GM21367 (cell line): Measurements from ENCODE around the gene STARD9.

ENCODE experiments used
- ATAC-seq: cut with Tn5 transposase; IDR thresholded peaks from one replicate; pipeline ENCODE4 v1.9.1; 2021; ENCODE audit not compliant: unreplicated experiment

Gene STARD9

DNA sequence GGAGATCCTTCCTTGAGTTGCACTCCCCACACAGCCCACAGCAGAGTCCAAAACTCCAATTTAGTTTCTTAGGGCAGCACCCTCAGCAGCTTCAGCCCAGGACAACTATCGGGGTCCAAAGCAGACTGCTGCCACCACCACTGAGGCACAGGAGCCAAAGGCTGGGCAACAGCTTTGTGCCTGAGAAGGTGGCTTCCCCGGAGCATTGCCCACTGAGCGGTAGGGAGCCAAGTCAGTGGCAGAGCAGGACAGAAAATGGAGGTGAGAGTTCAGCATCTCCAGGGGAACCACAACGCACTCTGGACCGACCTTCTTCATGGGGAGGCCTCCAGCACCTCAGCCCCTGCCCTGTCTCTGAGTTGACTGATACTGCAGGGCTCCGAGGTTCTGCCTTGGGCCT is 118.1 kb downstream of the STARD9 start:
- no peak for ATAC-seq

DNA sequence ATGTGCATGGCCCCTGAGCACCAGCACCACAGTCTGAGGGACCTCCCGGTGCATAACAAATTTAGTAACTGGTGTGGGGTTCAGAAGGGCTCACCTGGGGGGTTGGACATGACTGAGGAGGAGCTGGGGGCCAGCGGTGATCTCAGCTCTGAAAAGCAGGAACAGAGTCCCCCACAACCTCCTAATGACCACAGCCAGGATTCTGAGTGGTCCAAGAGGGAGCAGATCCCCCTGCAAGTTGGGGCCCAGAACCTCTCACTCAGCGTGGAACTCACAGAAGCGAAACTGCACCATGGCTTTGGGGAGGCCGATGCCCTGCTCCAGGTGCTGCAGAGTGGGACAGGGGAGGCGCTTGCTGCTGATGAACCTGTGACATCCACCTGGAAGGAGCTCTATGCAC is 118.5 kb downstream of the STARD9 start:
- ATAC-seq = no peak

DNA sequence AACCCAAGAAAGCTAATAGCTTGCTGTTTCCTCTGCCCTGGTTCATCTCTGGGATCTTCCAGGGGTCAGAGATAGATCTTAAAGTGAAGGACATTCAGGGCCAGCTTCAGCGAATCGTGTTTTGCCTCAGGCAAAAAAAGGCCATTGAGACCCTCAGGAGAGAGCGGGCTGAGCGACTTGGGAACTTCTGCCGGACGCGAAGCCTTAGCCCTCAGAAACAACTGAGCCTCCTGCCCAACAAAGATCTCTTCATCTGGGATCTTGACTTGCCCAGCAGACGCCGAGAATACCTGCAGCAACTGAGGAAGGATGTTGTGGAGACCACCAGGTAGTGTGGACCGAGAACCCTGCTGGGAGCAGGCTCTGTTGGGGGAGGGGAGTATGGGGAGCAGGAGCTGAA is 119.0 kb downstream of the STARD9 start:
- no peak for ATAC-seq

DNA sequence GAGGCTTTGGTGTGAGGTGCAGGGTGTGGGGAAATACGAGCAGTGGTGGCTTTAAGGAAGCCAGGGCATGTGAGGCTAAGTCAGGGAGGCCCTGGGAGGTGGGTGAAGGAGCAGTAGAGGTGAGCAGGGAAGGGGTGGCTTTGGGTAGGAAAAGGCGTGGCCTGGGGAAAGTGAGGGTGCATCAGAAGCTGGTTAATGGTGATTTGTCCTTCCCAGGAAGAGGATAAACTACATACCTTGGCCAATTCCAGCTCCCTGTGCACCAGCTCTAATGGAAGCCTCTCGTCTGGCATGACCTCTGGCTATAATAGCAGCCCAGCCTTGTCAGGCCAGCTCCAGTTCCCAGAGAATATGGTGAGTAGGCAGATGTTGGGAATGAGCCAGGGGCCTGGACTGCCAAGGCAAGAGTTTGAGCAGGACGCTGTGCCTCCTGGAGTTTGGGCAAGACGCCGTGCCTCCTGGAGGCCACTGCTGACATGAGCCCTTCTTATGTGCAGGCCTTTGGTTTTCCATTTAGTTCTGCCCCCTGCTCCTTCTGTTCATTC is 120.2 kb downstream of the STARD9 start:
- ATAC-seq = no peak

DNA sequence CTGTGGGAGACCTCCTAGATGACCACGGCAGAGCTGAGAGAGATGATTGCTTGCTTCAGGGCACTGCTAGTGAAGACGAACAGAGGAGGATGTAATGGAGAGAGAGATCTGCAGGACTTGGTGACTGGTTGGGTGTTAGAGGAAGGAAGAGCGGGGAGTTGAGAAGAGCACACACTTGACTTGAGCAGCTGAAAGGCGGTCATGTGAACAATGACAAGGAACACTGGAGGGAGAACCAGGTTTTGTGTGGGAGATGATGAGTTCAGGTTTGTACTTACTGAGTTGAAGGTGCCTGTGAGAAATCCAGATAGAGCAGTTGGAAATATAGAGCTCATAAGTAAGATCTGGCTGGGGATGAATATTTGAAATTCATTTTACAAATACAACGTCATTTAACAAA is 121.2 kb downstream of the STARD9 start:
- ATAC-seq = no peak

DNA sequence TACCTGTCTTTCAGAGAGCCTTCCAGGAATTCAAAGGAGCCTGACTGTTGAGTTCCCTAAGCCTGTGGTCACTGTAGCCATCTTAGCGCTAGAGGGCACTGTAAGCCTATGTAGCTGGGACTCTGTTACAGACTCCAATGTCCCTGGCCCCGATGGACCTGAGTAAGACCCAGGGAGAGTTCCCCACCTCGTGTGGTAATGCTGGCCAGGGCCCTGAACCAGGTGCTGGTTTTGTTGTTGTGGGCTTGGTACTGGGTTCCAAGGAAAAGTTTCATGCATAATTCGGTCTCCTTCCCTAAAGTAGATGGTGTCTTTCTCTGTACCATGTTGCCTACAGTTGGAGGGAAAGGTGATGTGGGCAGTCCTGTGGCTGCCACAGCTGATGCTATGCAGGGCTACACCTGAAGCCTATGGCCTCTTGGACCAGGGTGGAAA is 129.1 kb downstream of the STARD9 start:
- no peak for ATAC-seq

DNA sequence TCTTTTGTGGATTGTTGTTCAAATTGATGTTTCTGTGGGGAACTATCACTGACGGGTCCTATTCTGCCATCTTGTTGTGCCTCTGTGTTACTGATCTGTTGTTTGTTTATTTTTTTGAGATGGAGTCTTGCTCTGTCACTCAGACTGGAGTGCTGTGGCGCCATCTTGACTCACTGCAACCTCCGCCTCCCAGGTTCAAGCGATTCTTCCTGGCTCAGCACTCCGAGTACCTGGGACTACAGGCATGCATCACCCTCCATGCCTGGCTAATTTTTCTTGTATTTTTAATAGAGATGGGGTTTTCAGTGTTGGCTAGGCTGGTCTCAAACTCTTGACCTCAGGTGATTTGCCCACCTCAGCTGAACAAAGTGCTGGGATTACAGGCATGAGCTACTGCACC is 129.9 kb downstream of the STARD9 start:
- no peak for ATAC-seq

DNA sequence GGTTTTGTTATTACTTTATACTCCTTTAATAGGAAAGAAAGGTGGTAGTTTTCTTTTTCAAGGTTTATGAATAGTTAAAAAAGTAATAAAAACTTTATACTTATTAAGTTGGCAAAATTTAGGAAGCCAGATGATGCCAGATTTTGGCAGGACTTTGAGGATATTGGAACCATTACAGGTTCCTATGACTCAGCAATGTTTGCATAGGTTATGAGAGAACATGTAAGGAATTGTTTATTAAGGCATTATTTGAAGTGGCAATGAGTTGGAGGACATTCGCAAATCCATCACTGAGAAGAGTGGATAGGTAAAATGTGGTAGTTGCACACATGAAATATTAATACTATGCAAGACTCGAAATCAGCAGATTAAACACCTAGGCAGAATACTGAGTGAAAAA is 131.7 kb downstream of the STARD9 start:
- ATAC-seq = no peak

DNA sequence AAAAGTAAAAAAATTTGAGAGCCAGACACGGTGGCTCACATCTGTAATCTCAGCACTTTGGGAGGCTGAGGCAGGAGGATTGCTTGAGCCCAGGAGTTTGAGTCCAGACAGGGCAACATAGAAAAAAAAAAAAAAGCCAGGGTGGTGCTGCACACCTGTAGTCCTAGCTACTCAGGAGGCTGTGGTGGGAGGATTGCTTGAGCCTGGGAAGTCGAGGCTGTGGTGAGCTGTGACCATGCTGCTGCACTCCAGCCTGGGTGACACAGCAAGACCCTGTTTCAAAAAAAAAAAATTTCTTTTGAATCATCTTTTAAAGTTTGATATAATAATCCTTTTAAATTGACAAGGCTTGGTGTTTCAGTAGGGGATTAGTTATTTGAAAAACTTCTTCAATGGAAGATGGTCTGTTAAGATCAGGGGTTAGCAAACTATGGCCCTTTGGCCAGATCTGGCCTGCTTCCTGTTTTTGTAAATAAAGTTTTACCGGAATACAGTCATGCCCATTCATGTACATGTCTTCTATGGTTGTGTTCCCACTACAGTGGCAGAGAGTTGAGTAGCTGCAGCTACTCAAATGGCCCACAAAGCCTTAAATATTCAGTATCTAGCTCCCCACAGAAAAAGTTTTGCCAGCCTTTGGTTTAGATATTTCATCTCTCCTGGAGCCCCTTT is 132.6 kb downstream of the STARD9 start:
- no peak for ATAC-seq

DNA sequence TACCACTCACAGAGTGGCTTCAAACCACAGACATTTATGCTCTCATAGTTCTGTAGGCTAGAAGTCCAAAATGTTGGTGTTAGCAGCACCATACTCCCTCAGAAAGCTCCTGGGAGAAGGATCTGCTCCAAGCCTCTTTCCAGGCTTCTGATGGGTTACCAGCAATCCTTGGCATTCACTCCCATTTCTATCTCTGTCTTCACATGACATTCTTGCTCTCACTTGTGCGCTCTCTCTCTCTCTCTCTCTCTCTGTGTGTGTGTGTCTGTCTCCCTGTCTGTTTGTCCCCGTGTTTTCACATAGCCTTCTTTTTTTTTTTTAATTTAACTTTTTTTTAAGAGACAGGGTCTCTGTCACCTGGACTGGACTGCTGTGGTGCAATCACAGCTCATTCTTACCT is 135.3 kb downstream of the STARD9 start:
- ATAC-seq = no peak

DNA sequence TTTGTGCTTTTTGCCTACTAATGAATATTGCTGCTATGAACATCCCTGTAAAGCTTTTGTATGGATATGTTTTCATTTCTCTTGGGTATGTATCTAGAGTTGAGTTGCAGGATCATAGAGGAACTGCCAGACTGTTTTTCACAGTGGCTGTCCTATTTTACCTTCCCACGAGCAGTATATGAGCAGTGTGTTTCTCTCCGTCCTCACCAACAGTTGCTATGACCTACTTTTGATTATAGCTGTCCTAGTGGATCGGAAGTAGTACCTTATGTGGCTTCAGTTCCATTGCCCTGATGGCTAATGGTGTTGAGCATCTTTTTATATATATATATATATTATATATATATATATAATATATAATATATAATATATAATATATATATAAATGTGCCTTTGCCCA is 136.3 kb downstream of the STARD9 start:
- ATAC-seq = no peak

DNA sequence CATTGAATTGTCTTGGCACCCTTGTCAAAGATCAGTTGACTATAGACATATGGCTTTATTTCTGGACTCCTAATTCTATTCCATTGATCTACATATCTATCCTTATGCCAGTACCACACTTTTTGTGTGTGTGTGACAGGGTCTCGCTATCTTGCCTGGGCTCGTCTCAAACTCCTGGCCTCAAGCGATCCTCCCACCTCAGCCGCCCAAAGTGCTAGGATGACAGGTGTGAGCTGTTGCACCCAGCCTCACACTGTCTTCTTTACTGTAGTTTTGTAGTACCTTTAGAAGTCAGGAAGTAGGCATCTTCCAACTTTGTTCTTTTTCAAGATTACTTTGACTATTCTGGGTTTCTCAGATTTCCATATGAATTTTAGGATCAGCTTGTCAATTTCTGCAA is 137.2 kb downstream of the STARD9 start:
- ATAC-seq = no peak

DNA sequence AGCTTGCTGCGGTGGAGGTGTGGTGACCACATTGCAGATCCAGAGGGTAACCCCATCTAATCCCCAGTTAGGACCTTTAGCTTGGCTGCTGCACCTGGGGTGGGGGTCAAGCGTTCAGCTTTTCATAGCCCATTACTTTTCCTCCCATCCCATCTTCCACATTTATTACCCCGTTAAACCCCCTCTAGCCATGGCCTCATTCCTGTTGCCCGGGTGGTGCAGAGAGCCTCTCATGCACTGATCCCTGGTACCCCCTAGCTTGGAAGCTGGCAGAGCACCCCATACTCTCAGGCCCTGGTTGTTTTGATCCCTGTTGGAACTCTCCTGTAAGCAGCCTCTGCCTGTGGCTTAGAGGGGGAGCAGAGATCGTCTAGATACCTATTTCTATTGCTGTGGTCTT is 140.7 kb downstream of the STARD9 start:
- ATAC-seq = no peak

DNA sequence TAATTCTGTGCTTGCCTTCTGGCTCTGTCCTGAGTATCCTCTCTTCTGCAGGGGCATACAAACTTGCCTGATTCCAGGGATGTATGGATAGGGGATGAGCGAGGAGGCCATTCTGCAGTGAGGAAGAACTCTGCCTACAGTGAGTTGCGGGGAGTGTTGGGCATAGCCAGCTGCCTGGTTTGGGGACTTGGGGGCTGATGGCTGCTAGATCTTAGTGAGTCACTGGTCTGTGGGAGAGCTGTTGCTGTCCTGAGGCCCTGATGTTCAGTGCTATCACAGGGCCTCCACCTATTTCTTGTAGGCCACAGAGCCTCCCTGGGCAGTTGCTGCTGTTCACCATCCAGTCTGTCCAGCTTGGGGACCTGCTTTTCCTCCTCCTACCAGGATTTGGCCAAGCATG is 141.2 kb downstream of the STARD9 start:
- ATAC-seq = no peak

DNA sequence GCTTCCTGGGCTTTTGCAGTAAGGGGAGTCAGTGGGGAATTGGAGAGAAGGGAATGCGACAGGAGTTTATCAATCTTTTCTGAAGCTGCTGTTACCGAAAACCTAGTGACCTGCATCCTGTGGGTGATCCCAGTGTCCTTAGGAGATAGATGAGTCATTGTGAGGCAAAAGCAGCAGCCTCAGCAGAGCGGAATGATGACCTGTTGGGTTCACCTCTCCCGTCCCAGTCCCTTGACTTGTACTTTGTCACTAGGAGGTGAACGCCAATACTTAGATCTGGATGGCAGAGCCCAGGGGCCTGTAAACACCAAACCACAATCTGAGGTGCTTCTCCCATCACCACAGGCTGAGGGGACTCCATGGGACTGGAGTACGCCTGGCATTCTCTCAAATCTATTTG is 143.6 kb downstream of the STARD9 start:
- ATAC-seq = no peak

DNA sequence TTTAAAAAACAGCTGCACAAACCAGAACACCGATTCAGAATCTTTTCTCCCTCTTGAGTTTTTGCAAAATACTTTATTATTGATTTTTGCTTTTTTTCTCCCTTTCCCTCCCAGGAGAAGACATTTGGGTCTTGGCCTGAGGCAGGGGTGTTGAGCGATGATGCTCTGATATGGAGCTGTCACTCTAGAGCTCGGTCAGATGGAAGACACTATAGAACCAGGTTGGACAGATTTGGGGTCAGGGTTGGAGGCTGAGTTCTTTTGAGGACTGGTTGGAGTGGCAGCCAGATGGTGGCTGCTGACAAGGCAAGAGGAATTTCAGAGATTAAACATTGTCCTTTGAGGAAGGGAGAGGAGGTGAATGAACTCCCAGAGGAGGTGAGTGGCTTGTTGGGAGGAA is 144.7 kb downstream of the STARD9 start:
- no peak for ATAC-seq

DNA sequence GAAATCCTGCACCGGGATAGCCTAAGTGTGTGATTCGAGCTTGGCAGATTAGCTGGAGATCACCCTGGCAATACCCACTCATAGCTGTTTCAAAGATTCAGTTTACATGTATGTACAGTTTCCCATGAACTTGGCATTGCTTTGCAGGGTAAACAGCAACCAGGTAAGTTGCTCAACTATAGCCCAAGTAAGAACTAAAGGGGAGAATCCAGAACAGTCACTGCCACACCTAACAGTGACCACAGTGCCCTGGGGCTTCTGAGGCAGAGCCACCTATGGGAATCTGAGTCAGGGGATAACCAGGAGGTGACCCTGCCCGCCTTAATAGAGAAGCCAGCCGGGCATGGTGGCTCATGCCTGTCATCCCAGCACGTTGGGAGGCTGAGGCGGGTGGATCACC is 145.6 kb downstream of the STARD9 start:
- ATAC-seq = no peak

DNA sequence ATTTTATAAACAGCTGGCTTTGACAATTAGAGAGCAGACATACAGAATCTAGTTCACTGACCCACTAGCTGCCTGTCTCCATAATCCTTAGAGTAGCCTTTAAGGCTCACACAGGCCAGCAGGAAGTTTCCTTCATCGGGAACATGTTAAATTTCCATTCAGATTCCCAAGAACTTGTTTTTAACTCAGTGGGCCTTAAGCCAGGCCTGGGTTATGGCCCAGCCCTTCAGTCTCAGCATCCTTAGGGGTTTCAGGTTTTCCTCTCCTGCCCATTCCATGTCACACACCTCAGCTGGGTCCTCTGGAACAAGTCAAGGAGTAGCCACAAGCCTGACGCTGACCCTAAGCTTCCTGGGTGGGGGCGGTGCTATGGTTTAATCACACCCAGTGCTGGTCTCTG is 146.5 kb downstream of the STARD9 start:
- no peak for ATAC-seq

DNA sequence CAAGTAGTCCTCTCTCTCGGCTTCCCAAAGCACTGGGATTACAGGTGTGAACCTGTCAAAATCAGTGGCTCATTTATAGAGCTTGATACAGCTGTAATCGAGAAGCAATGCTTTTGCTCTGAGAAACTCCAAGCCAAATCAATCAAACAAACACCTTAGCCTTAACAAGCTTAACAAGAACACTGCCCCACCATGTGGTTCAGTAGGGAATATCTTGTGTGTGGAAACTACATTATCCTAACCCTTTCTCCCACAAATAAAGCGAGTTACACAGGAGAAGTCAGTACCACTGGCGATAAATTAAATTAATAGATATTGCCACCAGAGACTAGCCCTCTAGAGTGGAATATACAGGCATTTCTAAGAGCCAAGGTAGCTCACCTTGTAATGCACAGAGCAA is 147.7 kb downstream of the STARD9 start:
- ATAC-seq = no peak

DNA sequence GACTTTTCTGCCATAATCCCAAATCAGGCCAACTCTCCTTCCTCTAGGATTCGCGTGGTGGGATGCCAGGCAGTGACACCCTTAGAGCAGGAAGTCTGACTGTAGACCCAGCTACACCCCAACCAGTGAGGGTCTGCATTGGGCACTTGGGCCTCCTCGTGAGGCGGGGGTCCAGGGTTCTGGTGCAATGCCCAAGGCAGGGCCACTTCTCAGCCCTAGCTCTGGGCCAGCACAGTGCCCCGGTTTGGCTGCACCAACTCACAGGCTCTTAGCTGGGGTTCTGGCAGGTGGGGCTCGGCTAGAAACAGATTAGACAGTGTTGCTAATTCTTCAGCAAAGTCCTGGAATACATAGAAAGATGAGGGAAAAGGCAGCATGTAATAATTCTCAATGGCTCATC is 148.9 kb downstream of the STARD9 start:
- ATAC-seq = no peak

DNA sequence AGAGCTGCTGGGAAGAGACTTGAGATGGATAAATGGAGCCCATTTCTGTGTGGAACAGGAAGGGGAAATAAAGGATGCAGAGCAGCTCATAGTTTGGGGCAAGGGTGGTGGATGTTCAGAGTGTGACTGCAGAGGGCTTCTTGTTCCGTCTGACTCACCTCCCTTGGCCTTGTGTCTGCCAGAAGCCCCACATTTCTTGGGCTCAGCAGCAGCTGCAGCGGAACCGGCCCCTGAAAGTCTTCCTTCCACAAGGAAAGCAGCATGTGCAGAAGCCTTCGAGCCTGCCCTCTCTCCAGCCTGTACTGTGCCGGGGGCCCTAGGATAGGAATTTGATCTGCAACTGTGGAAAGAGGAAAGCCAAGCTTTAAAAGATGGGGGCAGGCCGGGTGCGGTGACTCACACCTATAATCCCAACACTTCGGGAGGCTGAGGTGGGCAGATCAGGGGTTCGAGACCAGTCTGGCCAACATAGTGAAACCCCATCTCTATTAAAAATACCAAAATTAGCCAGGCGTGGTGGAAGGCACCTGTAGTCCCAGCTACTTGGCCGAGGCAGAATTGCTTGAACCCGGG is 150.0 kb downstream of the STARD9 start:
- ATAC-seq = no peak

DNA sequence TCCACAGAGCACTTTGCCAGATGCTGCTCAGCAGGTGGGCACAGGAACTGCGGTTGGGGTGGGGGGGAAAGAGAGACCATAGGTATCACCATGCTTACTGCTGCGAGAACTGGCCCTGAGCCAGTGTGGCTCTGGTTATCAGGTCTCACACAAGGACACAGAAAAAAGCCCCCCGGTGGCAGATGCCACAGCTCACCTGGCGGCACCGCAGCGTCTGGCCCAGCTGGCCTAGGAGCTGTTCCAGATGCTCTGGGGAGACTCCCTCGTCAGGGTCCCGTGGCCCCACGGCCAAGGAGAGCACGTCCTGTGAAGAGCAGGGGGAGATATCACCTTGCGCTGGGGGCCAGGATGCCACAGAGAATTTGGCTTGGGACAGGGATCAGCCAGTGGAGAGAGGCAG is 150.7 kb downstream of the STARD9 start:
- no peak for ATAC-seq
